HuH-7.5 (cell line): Measurements from ENCODE around the gene BTBD9.

ENCODE experiments used
- DNase-seq: peaks from one replicate; pipeline ENCODE4 v3.0.0; 2011; ENCODE audit warnings: low spot score

Gene BTBD9

GRCh38 chr6:38239719-38240451 is 399.8 kb downstream of the BTBD9 start:
- no peak for DNase-seq

- DNase-seq = no peak
Measured at GRCh38 chr6:38236631-38237030, 403.1 kb downstream of the BTBD9 start.

GRCh38 chr6:38234934-38235682 is 404.6 kb downstream of the BTBD9 start:
- DNase-seq = no peak

DNA sequence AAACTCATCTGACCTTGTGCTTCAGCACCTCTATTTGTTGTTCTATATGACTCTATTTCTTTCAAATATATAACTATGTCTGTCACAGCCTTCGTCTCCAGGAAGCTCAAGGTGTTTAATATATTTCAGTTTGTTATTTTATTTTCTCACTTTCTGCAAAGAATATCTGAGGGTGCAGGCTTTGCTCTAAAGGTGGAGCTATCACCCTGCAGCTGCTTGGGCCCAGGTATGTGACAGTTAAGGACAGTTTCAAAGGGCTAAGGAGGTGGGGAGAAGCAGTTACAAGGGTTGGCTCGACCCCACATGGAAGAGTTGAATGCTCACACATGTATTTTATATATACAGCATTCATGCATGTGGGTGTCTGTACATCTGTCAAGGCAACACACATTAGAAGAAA is 405.6 kb downstream of the BTBD9 start:
- DNase-seq = no peak

DNA sequence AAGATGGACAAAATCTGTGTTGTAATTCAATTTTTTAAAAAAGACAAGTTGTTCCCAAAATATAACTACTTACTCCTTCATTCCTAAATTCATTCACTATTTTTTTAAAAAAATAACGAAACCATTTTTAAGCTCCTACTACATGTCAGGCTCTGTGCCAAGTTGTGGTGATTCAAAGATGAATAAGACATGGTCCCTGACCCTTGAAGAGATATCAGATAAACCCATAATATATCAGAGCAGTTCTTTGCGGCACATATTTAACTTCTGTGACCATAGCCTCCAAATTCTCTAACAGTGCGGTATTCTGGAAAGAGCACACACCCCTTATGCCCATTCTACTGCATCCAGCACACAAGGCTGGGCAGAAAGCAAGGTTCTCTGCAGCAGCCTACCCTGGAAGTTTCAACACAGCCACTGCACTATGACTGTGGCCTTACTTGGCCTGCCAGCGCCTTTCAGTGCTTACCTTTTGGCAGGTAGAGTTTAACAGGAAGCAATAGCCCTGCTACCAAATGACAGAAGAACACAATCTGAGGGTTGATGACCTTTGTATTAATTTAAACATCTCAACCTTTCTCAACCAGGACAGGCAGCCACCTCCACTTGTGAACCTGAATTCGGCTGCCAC is 406.5 kb downstream of the BTBD9 start:
- DNase-seq = no peak

DNA sequence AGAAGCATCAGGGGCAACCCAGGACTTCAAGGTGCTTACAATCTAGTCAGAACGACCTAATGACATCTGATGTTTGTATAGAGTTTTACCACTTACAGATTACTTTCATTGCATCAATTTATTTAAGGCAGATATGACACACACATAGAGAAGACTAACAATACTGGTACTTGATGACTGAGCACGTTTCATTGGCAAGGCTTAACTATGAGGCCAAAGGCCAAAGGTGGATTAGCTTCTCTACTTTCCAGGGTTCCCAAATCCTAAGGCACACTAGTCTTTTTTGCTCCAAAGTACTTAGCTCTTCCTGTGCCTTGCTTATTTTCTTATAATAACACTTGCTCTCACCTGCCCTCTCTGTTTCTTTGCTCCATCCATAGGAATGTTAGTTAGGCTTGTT is 414.0 kb downstream of the BTBD9 start:
- DNase-seq = no peak

DNA sequence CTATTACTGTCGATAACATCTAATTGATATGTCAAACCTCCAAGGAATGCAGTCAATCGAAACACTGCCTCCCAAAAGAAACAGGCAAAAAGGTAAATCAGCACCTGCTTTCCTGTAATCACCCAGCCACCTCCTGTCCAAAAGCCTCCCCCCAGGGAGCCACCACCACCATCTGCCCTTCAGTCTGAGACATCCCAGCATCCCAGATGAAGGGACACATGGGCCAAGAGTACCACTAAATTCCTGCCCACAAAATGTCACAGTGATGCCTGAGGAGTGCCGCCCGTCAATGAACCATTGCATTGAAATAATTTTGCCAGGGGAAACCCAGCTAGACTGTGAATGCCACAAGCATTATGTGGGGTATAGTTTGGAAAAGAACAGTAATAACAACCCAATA is 418.5 kb downstream of the BTBD9 start:
- DNase-seq = no peak

- no peak for DNase-seq
Measured at GRCh38 chr6:38220069-38220723, 419.5 kb downstream of the BTBD9 start.

DNA sequence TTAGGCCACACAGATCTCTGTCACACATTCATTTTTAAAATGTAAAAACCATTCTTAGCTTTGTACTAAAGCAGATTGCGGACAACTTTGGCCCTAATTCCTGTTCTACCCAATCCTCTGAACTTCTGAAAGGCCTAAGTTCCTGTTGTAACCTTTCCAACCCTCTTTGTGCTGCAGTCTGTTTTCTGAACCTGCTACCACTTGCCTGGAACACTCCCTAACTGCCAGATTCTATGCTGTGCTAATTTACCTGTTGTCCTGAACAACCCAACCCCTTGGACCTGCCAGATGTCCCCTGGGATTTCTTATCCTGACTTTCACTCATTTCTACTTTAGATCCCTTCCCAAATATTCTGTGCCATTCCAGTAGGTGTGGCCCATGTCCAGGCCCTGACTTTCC is 421.5 kb downstream of the BTBD9 start:
- DNase-seq = no peak

DNA sequence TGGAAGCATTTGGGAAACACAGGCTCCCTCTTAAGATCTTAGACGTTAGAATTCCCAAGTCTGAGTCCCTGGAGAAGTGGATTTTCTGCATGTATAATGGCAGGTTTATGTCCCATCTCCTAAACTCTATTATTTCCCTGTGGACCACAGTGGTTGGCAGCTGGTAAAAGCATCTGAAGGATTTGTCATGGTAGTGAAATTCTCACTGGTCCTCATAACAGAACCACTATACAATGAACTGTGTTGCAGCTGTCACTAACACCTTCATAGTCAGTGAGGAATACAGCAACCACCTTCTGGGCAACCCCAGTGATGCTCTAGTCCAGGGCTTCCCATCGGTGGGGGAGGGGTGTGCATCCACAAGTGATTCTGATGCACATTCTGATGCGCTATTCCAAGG is 423.3 kb downstream of the BTBD9 start:
- no peak for DNase-seq

- DNase-seq = no peak
Measured at GRCh38 chr6:38215651-38216311, 423.9 kb downstream of the BTBD9 start.

DNA sequence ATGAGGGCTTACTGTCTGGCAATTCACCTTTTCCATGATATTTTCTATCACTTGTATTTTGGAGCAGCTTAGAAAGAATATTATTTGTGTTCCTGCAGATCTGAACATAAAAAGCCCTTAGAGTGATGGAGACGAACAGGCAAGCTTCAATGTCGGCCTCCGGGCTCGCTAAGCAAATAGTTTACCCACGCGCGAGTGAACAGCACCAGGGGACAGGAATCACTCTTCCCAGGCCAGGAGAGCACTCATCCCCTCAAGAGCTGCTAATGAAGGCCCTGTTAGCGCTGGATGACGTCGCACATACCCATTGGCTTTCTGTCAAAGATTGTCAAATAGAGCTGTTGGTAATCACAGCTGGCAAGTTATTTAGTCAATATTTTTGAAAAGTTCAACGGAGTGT is 424.5 kb downstream of the BTBD9 start:
- no peak for DNase-seq

- DNase-seq = no peak
Measured at GRCh38 chr6:38214159-38214558, 425.6 kb downstream of the BTBD9 start.

GRCh38 chr6:38213251-38213658 is 426.5 kb downstream of the BTBD9 start:
- DNase-seq = no peak

DNA sequence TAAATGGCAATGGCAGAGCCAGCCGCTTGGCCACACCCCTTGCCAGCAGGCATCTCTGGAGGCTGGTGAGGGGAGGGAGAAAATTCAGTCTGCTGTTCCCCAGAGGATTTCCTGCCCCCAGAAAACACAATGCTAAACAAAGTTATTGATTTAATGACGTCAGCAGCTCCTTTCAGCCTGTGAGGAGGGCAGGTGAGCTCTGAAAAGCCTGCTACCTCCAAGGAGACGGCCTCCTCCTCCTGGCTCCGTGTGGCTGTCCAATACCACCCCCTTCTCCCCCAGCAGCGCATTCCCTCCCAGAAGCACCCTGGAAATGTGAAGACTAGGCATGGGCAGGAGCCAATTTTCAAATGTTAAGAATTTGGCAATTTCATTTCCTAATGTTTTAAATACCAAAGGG is 427.1 kb downstream of the BTBD9 start:
- DNase-seq = no peak

DNA sequence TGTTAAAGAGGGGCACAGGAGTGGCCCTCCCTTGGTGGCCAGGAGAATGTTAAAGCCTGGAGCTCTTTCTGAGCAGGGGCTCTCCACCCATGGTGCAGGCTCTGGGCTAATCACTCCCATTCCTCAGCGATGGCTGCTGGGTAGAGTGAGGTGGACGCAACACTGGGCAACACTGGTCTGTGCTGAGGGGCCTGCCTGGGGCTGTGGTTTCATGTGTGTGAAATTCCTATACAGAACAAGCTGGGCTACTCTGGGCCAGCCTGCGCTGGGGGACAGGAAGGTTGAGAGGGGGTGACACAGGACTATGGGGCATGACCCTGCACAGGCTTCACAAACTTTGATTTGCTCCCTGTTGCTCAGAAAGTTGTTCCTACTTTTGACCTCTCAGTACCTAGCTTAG is 427.6 kb downstream of the BTBD9 start:
- no peak for DNase-seq

DNA sequence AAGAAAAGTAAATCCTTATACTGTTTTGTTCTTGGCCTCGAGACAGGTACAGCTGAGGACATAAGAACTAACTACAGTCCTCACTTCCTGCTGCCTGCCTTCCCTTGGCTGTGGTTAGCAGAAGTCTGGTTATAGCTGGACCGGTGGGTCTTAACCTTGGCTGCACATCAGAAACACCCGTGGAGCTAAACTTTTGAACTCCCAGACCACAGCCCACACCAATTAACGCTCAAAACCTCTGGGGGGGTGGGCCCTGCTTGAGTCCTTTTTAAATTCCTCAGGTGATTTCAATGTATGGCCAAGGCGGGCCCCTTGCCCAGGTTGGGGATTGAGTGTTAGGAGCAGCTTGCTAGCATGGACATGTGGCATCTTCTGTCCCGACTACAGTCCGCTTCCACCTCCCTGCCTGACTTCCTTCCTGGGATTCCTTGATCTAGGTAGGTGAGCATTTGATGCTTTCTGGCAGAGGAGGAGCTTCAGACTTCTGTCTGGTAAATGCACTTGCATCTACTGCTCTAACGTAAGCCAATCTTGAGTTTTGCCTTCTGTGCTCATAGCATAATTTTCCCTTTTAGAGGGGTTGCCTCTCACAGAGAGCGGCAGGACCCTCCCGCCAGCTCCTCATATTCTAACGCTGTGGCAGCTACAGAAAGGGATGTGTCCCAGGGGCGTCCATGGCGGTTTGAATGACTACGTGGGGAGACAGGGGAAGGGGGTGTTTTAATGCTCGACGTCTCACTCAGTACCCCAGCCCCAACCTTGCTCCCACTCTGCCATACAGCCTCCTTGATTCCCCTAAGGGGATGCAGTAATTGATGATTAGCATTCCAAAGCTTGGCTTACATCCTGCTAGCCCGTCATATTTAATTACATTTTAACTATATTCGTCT is 430.1 kb downstream of the BTBD9 start:
- no peak for DNase-seq

DNA sequence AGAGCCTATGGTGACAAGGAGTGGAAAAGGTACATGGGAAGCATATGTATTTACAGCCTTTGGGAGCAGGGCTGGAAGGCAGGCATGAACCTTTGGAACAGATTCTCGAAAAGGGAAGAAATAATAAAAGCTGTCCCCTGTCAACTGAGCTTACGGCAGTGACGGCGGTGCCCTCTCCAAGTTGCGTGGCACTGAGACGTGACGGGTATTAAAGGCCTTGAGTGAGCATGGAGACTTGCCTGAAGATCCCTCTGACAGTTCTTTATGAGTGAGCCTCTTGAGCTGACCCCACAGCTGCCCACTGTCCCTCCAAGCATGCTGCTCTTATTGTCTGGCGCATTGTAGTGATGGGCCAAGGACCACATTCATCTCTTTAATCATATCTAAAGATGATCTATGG is 431.7 kb downstream of the BTBD9 start:
- no peak for DNase-seq

GRCh38 chr6:38207375-38207774 is 432.4 kb downstream of the BTBD9 start:
- DNase-seq = no peak

DNA sequence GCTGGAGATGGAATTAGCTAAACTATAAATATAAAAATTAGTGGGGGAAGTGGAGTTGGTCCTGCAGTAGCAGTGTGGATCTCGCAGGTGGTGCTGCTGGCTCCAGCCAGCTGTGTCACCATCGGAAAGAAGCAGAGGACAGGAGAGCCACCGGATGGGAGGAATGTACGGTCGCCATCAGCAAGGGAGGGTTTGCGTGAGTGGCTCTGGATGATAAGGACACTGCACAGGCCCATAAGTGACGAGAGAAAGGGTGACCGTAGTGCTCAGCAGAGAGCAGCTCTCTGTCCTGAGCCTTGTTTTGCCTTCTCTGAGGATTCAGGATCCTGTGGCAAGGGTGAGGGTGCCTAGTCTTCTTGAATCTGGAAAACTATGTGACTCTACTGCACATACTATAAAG is 441.5 kb downstream of the BTBD9 start:
- no peak for DNase-seq

DNA sequence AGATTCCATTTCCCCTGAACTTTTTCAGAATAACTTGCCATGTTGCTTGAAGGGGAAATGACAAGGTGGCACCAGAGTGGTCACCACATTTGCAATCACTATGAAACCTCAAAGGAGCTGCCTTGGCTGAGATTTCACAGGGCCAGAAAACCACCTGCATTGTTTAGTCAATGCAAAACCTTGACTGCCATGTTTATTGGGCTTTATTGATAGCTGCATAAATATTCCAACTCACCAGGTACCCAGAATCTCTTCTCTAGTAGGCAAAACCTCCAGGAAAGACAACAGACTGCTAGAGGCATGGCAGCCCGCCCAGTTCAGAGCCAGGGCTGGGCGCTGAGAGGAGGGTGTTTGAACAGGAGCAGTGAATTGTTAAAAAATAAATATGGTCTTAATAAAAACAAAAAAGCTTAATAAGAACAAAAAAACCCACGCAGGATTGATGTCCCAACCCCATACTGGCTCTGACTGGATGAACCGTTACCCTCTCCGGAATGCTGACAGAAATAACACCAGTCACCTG is 444.6 kb downstream of the BTBD9 start:
- no peak for DNase-seq
